GM21576 (cell line): ENCODE measurements around the gene PTPN5.
"Not testable (repeated sequence)": the region's sequence is repeated elsewhere in the genome, so short reads cannot be mapped to it uniquely, and the experiment has no call there.

Source experiments
- ATAC-seq: cut with Tn5 transposase; IDR thresholded peaks from one replicate; pipeline ENCODE4 v1.9.1; 2021; ENCODE audit warnings: mild to moderate bottlenecking, moderate library complexity; ENCODE audit not compliant: unreplicated experiment

Gene PTPN5

DNA sequence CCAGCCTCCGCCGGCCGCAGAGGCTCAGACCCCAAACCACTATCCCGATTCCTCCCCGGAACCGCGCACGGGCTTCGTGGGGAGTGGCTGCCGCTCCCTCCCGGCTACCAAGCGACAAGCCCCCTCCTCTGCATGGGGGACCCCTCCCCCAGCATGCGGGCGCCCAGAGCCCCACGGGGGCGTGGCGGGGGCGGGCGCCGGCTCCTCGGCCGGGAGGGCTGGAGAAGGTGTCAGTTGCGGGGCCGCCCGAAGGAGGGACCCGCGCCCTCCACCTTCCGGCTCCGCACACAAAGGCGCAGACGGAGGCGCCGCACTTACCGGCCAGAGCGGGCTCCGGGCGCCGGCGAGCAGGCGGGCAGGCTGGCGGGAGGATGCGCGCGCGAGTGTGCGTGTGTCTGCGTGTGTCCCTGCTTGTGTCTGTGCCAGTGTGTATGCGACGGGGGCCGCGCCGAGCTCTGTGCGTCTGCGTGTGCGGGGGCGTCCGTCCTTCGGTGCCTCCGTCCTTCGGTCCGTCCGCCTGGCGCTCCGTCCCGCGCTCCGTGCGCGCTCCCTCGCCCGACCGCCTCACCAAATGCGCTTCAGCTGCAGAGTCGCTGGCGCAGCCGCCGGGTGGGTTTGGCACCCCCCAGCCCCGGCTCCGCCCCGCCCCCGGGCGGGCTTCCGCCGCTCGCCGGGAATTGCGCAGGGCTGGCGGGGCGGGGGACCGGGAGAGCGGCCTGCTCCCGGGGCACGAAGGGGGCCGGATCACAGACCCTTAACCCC, at the start of gene PTPN5:
PTPN5 (minus strand) TSS at position 592 of the 762 bp plus-strand sequence. CDS start 19,840 bp downstream, outside the sequence.
- no peak for ATAC-seq

DNA sequence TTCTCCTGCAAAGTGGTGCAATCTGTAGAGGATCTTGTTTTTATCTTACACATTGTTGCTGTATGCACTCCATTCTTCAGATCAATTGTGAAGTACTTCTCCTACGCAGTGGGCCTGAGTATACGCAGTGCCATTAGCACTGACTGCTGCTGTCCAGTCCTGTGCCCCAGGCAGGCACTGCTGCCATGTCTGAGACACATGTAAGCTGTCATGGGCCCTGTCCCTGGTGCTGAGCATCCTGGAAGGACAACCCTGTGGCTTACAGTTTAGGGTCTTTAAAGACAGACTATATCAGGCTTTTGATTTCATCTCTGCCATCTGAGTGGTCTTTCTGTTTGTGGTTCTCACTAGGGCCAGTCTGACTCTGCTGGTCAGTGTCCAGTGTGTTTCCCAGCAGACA, 44.8 kb upstream of the PTPN5 start:
- ATAC-seq, result no peak

GRCh38 chr11:18834754-18835466, 43.3 kb upstream of the PTPN5 start:
- no peak for ATAC-seq

DNA sequence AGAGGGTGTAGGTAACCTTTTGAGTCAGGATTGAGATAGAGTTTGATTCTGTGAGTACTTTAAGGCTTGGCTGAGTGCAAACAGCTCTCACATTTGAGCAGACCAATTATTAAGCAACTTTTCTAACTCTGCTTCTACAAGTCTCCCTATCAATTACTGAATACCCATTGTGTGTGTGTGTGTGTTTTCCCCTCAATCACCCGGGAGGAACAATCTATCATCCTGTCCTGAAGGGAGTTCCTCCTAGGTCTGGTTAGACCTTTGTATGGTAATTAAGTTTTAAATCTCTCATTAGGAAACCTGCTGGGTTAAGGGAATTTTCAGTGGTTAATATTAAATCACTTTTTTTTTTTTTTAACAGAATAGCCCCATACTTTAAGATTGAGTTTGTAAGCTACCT, 28.6 kb upstream of the PTPN5 start:
- not testable (repeated sequence) for ATAC-seq

- no peak for ATAC-seq
Observed at GRCh38 chr11:18804199-18804999, 12.8 kb upstream of the PTPN5 start.

DNA sequence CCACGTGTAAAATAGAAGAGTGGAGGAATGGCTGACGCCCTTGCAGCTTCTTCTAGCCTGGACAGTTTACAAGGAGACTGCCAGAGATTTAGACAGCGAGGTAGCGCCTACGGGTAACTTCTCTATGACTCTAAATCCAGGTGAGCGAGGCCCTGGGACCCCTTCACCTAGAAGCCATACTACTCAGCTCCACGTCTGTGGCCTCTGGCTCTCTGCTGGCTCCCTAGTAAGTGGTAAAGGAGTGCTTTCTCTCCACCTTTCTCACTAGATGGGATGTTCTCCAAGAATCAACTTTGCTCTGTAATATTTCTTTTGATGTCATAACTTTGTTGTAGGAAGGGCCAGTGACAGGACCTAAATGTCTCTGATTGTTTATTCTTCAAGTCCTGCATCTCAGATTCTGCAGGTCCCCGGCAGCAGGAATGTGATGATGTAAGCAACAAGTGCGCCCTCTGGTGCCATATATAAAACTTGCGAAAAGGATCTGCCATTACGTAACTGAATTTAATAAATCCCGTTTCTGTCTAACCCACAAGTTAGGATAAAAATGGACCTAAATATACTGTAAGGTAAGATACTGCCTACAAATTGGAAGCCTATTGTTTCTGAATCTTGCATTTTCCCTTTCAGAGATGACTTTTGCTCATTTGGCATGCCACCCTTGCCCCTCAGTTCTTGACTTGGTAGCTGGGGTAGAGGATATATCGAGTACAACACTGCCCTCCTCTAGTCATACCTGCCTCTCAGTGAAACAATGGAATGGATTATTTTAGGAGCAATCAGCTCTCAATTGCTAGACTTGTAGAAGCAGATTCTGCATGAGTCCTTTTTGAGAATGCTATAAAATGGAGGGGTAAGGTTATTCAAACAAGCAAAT, 11.0 kb upstream of the PTPN5 start:
- peak; percentile 56 for ATAC-seq

DNA sequence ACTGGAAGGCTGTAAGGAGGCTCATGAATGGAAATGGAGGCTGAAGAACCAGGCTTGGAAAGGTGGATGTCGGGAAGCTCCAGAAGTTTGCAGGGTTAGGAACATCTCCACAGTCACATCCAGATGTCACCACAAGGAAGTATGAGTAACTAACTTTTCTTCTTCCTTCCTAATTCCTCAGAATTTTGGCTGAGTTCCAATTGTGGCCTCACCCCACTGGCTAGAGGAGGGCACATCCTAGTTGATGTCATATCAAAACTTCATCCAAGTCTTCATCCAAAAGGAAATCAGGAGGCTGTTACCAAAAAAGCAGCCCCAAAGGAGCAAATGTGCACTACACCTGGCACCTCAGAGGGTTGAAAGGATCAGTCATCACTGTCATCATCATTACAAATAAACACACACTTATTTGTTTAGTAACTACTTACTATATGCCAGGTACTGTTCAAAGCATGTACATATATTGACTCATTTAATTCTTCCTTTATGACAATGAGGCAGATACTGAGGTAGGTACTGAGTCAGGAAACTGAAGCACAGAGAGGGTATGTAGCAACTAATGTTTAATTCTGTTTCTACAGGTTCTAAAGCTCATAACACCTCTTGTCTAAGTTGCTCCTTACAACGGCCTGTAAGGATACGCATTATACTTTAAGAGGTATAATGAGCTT, 7.3 kb upstream of the PTPN5 start:
- no peak for ATAC-seq

DNA sequence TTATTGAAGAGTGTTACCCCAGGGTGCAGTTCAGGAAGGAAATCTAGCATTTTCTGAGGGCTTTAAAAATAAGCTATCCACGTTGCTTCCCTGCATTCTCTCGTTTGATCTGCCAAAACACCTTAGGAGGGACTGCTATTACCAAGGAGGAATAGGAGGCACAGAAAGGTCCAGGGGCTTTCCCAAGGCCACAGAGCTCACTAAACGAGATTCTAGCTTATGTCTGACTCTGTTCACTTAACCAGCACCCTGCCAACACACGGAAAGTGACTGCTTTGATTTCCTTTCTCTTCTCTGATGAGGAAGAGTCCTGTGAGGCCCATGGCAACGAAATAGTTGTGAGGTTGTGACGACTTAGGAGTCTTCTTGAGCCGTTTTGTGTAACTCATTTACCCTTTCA, 3.4 kb upstream of the PTPN5 start:
- no peak for ATAC-seq

DNA sequence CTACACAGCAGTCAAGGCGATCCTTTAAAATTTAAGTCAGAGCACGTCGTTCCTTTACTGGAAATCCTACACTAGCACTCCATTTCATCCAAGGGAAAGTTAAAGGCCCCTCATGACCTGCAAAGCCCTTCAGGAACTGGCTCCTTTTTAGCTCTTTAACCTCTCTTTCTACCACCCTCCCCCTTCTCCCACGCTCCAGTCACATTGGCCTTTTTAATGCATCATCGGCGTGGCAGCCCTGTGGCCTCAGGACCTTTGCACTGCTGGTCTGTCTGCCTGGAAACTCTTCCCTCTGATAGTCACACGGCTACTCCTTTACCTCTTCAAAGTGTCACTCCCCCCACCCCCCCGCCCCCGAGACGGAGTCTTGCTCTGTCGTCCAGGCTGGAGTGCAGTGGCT, 1.2 kb upstream of the PTPN5 start:
- ATAC-seq, result no peak

GRCh38 chr11:18791969-18792628, 501 bp upstream of the PTPN5 start:
- ATAC-seq, result no peak

DNA sequence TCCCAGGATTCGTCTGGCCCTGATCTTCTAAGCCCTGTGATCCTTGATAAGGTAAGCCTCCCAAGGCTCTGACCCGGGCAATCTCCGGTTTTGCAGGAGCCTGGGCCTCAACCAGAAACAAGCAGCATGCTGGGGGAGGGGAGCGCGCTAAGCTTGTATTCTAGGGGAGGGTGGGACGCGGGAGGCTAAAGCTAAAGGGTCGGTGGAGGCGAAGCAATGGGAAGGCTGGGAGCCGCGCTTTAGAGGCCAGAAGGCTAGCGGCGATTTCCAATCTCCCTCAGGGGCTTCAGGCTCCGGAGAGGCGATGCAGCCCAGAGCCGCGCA, 753 bp downstream of the PTPN5 start:
- ATAC-seq, result no peak

DNA sequence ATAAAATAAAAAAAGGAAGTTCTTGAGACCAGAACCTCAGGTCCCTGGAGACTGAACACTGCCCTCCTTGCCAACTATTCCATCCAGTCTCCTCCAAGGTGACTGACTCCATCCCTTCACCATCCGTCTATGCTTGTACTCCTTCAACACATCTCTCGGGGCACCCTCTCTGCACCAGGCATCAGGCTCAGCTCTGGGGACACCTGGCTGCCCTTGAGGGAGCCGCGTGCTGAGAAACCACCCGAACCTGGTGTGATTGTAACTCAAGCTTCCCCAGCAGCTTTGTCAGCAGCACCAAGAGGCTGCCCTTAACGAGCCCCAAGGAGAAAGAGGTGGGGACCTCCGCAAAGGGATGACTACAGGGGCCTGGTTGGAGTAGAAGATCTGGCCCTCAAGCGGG, 1.7 kb downstream of the PTPN5 start:
- no peak for ATAC-seq

DNA sequence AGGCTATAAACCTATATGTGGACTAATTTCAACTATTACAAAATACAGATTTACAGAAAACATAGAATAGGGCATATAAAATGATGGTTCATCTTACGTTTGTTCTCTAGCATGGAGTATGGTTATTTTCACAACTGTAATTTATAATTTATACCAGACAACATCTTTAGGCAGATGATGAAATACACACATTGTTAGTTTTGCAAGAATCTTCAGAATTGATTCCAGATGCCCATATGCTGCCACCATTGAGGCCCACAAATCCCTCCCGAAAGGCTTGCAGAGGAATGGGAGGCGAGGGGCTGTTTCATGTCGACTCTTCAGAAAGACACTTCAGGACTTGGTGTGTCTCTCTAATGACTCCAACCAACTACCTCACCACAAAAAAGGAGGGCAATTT, 6.2 kb downstream of the PTPN5 start:
- no peak for ATAC-seq

- no peak for ATAC-seq
Observed at GRCh38 chr11:18780896-18781295, 10.7 kb downstream of the PTPN5 start.

DNA sequence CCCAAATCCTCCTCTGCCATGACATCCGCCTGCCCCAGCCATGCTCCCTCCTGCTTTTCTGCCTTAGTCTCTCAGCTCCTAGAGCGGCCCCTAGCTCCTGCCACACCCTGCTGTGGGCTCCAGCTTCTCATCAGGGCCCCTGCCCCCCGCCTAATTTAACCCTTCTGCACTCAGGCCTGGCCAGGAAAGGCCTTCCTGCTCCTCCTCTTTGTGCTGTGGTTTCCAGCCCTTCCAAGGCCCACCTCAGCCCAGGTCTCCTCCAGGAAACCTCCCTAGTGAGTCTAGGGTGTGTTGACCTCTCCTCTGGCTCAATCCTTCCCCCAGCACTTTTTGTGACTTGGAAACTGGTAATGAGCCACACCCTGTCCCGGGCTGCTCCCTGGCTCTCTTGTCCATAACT, 11.3 kb downstream of the PTPN5 start:
- ATAC-seq, result no peak

GRCh38 chr11:18778468-18778867, 13.1 kb downstream of the PTPN5 start:
- no peak for ATAC-seq

DNA sequence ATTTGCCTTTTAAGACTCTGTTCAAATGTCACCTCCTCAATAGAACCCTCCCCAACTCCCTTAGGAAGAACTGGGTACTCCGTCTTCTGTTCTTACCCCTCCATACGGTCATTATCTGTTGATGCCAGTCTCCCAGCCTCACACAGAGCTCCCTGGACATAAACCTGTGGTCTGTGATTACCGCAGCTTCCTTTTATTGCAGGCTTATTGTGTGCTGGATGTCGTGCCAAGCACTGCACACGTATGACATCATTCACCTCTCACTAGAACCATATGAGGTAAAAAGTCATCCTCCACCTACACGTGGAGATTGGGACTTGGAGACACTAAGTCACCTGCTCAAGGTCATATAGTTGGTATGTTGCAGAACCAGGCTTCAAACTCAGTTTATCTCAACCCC, 15.3 kb downstream of the PTPN5 start:
- no peak for ATAC-seq

- ATAC-seq, result peak; percentile 76
Observed at GRCh38 chr11:18775492-18776292, 15.9 kb downstream of the PTPN5 start.

DNA sequence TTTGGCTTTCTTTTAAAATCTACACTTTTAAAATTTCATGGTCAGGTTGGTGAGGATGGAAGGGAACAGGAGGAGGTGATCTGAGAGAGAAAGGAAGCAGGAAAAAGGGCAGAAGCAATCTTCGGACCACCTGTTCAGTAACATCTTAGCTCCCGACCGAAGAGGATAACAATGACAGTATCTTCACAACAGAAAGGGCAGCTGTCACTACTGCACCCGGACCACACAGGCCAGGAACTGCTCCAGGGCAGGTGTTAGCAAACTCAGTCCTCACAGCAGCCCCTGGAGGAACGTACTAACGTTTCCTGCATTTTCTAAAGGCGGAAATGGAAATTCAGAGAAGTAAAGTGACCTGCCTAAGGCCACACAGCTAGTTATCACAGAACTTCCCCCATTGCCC, 16.8 kb downstream of the PTPN5 start:
- ATAC-seq, result no peak
